Uterus (tissue), 2 donors: Measurements from ENCODE around the gene TRIM75.

Source experiments
- POLR2A ChIP-seq, 2 donors: fragments of 450-650 bp; IDR thresholded peaks; one replicate each; pipeline ENCODE4 v1.6.1; 2016; ENCODE audit warnings: antibody characterized with exemption in 2 of 2, mild to moderate bottlenecking in 1 of 2, moderate library complexity in 1 of 2
- TF ChIP-seq, protein P1 (sequence below), 4 experiments: fragments of 200-600 bp in 2 of 4; fragments of 450-650 bp in 2 of 4; sonication (generic) in 2 of 4; IDR thresholded peaks; one replicate each; pipeline ENCODE4 v1.5.1; 2016 to 2019; ENCODE audit warnings: antibody characterized with exemption in 4 of 4, mild to moderate bottlenecking in 2 of 4, moderate library complexity in 1 of 4

DNA sequence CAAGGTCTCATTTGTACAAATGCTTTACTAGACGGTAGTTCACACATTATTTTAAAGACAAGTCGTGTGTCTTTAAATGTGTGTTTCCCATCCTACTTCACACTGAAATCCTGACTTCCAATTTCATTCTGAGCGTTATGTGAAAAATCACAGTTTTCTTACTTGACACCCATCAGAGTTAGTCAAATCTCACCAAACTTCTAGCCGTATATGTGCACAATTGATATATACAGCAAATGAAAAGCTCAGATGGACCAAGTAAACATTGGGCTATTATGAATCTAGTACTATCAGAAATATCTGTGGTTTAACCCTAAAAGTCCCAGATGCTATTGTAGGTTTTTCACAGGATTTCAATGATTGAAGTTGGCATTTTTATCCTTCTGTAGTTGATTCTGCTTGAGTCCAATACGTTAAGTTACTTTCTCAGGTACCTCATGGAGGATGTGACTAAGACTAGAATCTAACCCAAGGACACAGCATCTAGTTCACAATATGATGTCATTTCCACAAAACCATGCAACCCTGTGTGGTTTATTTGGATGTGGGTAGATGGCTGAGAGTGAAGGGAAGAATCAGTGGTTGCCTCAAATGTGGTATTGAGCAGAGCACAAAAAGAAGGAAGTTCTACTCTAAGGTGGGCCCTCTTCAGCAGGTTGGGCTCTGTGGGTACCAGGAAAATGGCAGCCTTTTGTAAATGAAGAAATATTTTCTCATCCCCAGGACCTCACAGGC is 44.0 kb upstream of the TRIM75 start:
- TF ChIP-seq, protein P1, sequence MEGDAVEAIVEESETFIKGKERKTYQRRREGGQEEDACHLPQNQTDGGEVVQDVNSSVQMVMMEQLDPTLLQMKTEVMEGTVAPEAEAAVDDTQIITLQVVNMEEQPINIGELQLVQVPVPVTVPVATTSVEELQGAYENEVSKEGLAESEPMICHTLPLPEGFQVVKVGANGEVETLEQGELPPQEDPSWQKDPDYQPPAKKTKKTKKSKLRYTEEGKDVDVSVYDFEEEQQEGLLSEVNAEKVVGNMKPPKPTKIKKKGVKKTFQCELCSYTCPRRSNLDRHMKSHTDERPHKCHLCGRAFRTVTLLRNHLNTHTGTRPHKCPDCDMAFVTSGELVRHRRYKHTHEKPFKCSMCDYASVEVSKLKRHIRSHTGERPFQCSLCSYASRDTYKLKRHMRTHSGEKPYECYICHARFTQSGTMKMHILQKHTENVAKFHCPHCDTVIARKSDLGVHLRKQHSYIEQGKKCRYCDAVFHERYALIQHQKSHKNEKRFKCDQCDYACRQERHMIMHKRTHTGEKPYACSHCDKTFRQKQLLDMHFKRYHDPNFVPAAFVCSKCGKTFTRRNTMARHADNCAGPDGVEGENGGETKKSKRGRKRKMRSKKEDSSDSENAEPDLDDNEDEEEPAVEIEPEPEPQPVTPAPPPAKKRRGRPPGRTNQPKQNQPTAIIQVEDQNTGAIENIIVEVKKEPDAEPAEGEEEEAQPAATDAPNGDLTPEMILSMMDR (IDR thresholded peaks at IDR 0.05): no peak
- no peak for TF ChIP-seq POLR2A (IDR thresholded peaks at IDR 0.05)
